GM12872 (cell line): ENCODE results near the gene DNAJC30.

ENCODE experiments used
- TF ChIP-seq, protein P1 (sequence below): IDR thresholded peaks from 3 replicates; pipeline ENCODE4 v1.5.1; 2011; ENCODE audit warnings: low read depth, mild to moderate bottlenecking, low read length, moderate library complexity; ENCODE audit not compliant: insufficient read depth

The DNAJC30 gene

DNA sequence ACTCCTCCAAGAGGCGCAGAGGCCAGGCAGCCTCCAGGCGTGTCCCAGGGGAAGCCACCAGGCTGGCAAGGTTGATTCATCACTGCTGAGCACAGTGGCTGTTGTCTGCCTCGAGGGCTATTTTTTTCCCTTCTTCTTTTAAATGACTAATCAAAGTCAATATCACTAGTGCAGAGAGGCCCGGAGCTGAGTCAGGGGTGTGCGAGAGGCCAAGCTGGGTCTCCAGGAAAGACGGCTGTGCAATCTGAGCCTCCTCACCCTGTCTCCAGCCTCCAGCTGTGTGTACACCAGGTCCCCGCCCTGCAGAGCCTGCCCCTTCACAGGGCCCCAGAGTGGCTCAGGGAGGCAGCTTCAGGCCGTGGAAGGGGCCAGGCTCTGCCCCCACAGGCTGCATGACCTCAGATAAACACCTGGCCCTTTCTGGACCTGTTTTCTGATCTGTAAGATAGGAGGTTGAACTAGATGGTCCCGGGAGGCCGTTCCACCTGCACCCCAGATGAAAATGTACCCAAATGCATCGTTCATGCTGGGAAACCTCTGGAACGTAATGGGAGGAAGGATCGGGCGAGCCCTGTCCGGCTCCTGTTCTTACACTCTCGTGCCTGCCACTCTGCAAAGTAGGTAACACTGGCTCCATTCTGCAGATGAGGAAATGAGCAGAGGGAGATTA, 32.5 kb upstream of the DNAJC30 start:
- TF ChIP-seq, protein P1, sequence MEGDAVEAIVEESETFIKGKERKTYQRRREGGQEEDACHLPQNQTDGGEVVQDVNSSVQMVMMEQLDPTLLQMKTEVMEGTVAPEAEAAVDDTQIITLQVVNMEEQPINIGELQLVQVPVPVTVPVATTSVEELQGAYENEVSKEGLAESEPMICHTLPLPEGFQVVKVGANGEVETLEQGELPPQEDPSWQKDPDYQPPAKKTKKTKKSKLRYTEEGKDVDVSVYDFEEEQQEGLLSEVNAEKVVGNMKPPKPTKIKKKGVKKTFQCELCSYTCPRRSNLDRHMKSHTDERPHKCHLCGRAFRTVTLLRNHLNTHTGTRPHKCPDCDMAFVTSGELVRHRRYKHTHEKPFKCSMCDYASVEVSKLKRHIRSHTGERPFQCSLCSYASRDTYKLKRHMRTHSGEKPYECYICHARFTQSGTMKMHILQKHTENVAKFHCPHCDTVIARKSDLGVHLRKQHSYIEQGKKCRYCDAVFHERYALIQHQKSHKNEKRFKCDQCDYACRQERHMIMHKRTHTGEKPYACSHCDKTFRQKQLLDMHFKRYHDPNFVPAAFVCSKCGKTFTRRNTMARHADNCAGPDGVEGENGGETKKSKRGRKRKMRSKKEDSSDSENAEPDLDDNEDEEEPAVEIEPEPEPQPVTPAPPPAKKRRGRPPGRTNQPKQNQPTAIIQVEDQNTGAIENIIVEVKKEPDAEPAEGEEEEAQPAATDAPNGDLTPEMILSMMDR = no peak

DNA sequence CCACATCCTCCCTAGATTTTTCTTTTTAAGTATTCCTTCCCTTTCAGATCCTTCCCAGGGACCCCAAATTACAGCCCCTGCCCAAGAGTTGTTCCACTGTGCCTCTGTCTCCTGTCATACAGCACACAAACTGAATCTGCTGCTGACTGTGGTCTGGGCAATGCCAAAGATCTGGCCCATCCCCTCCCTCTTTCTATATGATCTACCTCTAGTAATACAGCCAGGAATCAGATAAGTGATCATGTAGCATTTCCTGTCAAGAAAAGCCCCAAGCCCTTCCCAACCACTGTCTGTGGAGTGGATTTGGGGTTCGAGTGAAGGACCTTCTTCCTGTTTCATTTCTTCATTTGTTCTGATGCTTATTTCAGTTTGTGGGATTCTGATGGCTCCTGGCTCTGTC, 29.5 kb upstream of the DNAJC30 start:
- TF ChIP-seq, protein P1 = no peak

DNA sequence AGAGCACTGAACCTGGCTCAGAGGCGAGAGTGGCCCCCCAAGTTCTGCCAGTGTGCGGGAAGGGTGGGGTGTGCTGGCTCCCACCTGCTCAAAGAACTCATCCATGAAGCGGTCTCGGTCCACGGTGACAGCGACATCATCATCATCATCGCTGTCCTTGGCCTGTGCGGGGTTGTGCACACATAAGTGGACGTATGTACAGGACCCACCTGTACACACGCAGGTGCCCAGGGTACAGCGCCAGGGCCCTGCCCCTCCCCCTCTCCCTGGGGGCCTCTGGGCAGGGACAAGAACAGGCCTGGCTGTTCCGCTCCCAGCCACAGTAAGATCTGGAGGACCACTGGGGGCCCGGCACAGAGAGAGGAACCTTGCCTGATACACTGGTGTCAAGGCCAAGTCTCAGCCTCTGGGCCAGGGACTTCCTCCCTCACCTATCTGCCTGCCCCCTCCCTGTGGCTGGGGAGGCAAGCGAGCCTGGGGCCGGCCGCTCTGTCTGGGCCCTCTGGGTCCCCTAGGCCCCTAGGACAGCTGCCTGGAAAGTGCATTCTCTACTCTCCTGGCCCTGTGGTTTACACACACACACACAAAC, 25.8 kb upstream of the DNAJC30 start:
- TF ChIP-seq, protein P1 = no peak

DNA sequence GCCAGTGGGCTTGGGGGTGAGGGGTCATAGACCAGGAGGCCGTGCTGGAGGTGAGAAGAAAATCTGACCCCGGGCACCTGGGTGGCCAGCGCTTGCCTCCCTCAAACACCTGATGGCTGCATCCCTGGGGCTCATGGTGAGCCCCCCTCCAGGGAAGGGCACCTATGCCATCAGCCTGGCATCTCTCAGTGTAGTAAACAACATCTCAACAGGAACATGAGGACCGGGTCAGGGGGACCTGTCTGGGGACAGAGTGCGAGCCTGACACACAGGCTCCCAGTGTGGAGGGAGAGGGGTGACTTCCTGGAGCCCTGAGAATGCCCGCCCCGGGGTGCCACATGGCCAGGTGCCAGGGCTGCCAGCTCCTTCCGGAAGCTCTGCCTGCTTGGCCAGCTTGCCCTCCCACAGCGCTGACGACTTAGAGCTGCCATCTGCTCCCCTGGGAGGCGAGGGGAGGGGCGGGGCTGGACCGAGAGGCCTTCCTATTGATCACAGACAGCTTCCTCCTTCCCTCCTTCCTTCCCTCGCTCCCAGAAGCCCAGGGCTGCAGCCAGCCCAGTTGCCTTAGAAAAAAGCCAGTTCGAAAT, 23.9 kb upstream of the DNAJC30 start:
- TF ChIP-seq, protein P1 = no peak

DNA sequence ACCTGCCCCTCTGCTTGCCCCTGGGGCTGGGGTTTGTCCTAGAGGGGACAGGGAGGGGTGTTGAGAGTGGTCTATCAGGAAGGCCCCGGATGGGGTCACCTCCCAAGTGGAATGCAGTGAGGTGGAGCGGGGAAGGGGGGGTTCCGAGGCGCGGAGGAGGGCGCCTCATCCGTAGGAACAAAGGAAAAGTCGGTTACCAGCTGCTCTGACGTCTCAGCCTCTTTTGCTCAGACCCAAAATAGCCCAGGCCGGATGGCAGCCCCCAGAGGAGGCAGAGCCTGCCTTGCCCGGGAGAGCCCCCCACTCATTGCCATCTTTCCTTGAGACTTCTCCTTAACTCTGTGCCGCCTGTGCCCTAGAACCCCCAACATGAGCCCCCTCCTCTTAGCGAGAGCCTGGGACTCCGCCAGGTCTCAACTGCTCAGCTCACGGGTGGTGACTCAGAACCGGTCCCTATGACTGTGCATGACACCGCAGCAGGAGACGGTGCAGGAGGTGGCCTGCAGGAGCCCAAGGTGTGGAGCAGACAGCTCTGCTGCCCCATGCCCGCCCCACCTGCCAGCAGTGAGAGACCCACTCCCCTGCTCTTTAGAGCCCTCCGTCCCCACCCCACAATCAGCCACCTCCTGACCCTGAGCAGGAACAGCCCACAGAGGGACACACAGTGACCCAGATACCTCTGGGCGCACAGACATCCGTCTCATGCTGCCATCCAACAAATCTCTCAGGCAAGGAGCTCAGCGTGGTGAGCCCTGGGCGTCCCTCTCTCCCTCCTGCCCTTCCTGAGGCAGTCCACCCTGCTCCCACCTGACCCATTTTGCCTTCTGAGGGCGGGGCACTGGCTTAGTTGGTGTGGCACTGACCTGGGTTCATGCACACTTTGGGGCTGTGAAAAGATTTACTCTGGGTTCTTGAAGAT, 23.1 kb upstream of the DNAJC30 start:
- TF ChIP-seq, protein P1 = no peak

DNA sequence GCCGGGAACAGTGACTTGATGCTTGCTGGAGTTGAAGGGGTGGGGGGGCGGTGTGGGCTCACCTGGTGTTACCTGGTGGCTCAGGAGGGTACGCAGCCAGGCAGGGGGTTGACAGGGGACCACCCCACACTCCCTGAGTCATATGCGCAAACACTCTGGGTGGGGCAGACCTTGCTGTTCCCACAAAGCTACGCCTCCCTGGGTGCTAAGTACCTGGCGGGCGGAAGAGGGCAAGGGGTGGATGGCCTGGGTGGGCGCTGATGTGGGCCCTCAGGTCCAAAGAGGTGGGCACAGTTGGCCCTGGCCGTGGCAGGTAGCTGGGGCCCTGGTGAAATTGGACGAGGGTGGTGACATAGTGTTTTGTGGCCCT, 22.3 kb upstream of the DNAJC30 start:
- TF ChIP-seq, protein P1 = no peak
